HG03565 (cell line): ENCODE measurements around the gene EIPR1.
A peak's percentile ranks its signal among the peaks of the same experiment; 100 is the strongest.

ENCODE experiments used
- ATAC-seq: cut with Tn5 transposase; IDR thresholded peaks from one replicate; pipeline ENCODE4 v1.9.1; 2021; ENCODE audit warnings: mild to moderate bottlenecking, moderate library complexity; ENCODE audit not compliant: unreplicated experiment

Gene EIPR1

GRCh38 chr2:3168230-3168891 lies 209.3 kb downstream of the EIPR1 start:
- ATAC-seq, result no peak

GRCh38 chr2:3163401-3163800 lies 214.2 kb downstream of the EIPR1 start:
- no peak for ATAC-seq

GRCh38 chr2:3162442-3163077 lies 215.1 kb downstream of the EIPR1 start:
- no peak for ATAC-seq

GRCh38 chr2:3160751-3161330 lies 216.8 kb downstream of the EIPR1 start:
- no peak for ATAC-seq

GRCh38 chr2:3159782-3160545 lies 217.7 kb downstream of the EIPR1 start:
- ATAC-seq, result no peak

GRCh38 chr2:3154700-3155099 lies 222.9 kb downstream of the EIPR1 start:
- ATAC-seq, result peak; percentile 41

- ATAC-seq, result no peak
Observed at GRCh38 chr2:3154146-3154545, 223.5 kb downstream of the EIPR1 start.

GRCh38 chr2:3151153-3151918 lies 226.3 kb downstream of the EIPR1 start:
- ATAC-seq, result no peak

- ATAC-seq, result no peak
Observed at GRCh38 chr2:3149441-3150217, 228.0 kb downstream of the EIPR1 start.

- no peak for ATAC-seq
Observed at GRCh38 chr2:3148716-3149115, 228.9 kb downstream of the EIPR1 start.

- no peak for ATAC-seq
Observed at GRCh38 chr2:3147651-3148530, 229.7 kb downstream of the EIPR1 start.

GRCh38 chr2:3146772-3147650 lies 230.6 kb downstream of the EIPR1 start:
- no peak for ATAC-seq

GRCh38 chr2:3146175-3146574 lies 231.4 kb downstream of the EIPR1 start:
- ATAC-seq, result no peak

GRCh38 chr2:3145471-3146021 lies 232.1 kb downstream of the EIPR1 start:
- ATAC-seq, result no peak

GRCh38 chr2:3144856-3145255 lies 232.8 kb downstream of the EIPR1 start:
- ATAC-seq, result no peak

- no peak for ATAC-seq
Observed at GRCh38 chr2:3143602-3144001, 234.0 kb downstream of the EIPR1 start.

- ATAC-seq, result no peak
Observed at GRCh38 chr2:3142961-3143571, 234.6 kb downstream of the EIPR1 start.
